Gastroesophageal sphincter (tissue), 4 donors: ENCODE measurements around the gene IL18R1. TPM values are rescaled to one million over a fixed set of nuclear protein-coding genes. Genes with fewer than 3 reads are reported as not detected.

Experiments used
- ATAC-seq: fragments of 150-250 bp; one replicate; pipeline ENCODE4 v1.9.1; 2016; ENCODE audit warnings: mild to moderate bottlenecking, moderate library complexity
- H3K27ac ChIP-seq, 4 donors: fragments of 200-600 bp; sonication (generic) in 3 of 4; 1 replicate in 3 of 4; 2 replicates in 1 of 4; pipeline ENCODE4 v1.5.1; 2016 to 2019
- H3K27me3 ChIP-seq: fragments of 200-600 bp; sonication (generic); one replicate; pipeline ENCODE4 v1.5.1; 2019
- H3K36me3 ChIP-seq, 2 donors: fragments of 200-600 bp; sonication (generic); one replicate each; pipeline ENCODE4 v1.5.1; 2019; ENCODE audit warnings: control low read depth in 1 of 2
- H3K4me1 ChIP-seq, 3 donors: fragments of 200-600 bp; sonication (generic); 1 replicate in 2 of 3; 2 replicates in 1 of 3; pipeline ENCODE4 v1.5.1; 2016 to 2019; ENCODE audit warnings: control low read depth in 2 of 3
- H3K4me3 ChIP-seq, 2 donors: fragments of 200-600 bp; sonication (generic); one replicate each; pipeline ENCODE4 v1.5.1; 2019; ENCODE audit warnings: mild to moderate bottlenecking in 1 of 2, moderate library complexity in 1 of 2
- H3K9me3 ChIP-seq, 3 donors: fragments of 200-600 bp; sonication (generic); one replicate each; pipeline ENCODE4 v1.5.1; 2017 to 2019; ENCODE audit warnings: control low read depth in 2 of 3
- EP300 ChIP-seq: sonication (generic); formaldehyde crosslinking; IDR thresholded peaks from one replicate; pipeline ENCODE4 v1.6.1; 2017; ENCODE audit warnings: antibody characterized with exemption, mild to moderate bottlenecking
- POLR2A ChIP-seq, 2 donors: fragments of 450-650 bp; IDR thresholded peaks; one replicate each; pipeline ENCODE4 v1.6.1; 2017; ENCODE audit warnings: antibody characterized with exemption in 2 of 2, mild to moderate bottlenecking in 2 of 2, moderate library complexity in 1 of 2
- POLR2AphosphoS5 ChIP-seq: sonication (generic); formaldehyde crosslinking; IDR thresholded peaks from one replicate; pipeline ENCODE4 v1.6.1; 2017; ENCODE audit warnings: antibody characterized with exemption
- WGBS, 2 donors: methylation state at CpG; one replicate each; pipeline ENCODE4 v1.1.5; 2018; ENCODE audit warnings: low coverage in 1 of 2; 5-methylcytosine and 5-hydroxymethylcytosine counted together
- total RNA-seq, 4 donors: library from RNA; depleted of rRNA; stranded (reverse); fragments of >200 nt; gene quantifications; one replicate each; pipeline ENCODE4 v1.1.0, GENCODE V29; 2016
- TF ChIP-seq, protein P1 (sequence below), 4 experiments: fragments of 200-600 bp in 2 of 4; fragments of 450-650 bp in 2 of 4; sonication (generic) in 1 of 4; IDR thresholded peaks; one replicate each; pipeline ENCODE4 v1.5.1; 2017 to 2019; ENCODE audit warnings: antibody characterized with exemption in 4 of 4, mild to moderate bottlenecking in 2 of 4, moderate library complexity in 2 of 4

IL18R1 gene
- total RNA-seq, 4 donors from 2014 or later, result 2.1 to 14.9 (median 5.0) TPM

DNA sequence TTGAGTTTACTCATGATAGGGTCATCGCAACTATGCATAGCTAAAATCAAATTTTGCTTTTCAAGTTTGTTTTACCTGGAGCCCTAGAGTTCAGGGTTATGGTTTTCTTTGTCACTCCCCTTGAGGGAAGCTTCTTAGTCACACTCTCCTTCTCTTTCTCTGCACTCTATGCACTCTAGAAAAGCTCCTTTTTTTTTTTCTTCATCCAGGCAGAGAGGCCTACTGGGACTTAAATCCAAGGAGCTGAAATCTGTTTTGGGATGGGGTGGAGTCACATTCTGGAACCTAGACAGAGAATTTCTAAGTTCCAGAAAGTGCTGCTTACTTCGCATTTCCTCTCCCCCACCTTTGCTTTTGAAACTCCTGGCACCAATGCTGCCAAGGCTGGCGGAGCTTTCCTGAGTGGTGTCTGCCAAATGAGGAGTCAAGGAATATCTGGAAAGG lies 19.1 kb upstream of the IL18R1 start:
- H3K4me1 ChIP-seq, result peaks cover 0 to 6% (median 0%) of the 10 kb centered on the region in 3 donors
- no peak overlapping the region for H3K4me3 ChIP-seq
- no peaks in the 10 kb centered on the region for H3K36me3 ChIP-seq
- no peak for TF ChIP-seq POLR2AphosphoS5
- TF ChIP-seq POLR2A (IDR thresholded peaks at IDR 0.05), result no peak
- no peak for TF ChIP-seq EP300
- TF ChIP-seq, protein P1, sequence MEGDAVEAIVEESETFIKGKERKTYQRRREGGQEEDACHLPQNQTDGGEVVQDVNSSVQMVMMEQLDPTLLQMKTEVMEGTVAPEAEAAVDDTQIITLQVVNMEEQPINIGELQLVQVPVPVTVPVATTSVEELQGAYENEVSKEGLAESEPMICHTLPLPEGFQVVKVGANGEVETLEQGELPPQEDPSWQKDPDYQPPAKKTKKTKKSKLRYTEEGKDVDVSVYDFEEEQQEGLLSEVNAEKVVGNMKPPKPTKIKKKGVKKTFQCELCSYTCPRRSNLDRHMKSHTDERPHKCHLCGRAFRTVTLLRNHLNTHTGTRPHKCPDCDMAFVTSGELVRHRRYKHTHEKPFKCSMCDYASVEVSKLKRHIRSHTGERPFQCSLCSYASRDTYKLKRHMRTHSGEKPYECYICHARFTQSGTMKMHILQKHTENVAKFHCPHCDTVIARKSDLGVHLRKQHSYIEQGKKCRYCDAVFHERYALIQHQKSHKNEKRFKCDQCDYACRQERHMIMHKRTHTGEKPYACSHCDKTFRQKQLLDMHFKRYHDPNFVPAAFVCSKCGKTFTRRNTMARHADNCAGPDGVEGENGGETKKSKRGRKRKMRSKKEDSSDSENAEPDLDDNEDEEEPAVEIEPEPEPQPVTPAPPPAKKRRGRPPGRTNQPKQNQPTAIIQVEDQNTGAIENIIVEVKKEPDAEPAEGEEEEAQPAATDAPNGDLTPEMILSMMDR (IDR thresholded peaks at IDR 0.05), result no peak
- no peaks in the 10 kb centered on the region for H3K27me3 ChIP-seq
- WGBS, 2 donors, result 71 to 81% methylated on average over 3 of the region's 3 CpGs
- H3K27ac ChIP-seq, result peak overlapping the region in 1 of 4 donors; percentile 25
- peak; percentile 43 for ATAC-seq
- H3K9me3 ChIP-seq, result no peaks in the 10 kb centered on the region

DNA sequence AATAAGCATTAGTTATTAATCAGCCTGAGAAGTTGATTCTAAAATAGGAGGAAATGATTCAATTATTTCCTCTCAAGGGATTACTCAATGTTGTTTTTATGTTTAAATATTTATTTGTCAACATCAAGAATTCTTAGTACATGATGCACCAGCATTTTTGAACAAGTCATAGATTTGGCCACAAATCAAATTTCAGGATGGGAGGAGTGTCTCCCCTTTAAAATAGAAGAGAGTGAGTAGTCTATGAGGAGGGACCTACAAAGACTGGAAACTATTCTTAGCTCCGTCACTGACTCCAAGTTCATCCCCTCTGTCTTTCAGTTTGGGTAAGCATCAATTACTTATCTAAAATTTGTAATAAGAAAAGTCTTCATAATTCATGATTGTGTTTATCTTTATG lies 18.6 kb upstream of the IL18R1 start:
- WGBS, 2 donors, result 55 to 58% methylated on average over 1 of the region's 1 CpG
- TF ChIP-seq EP300 (no peak), POLR2A (IDR thresholded peaks at IDR 0.05) (no peak), POLR2AphosphoS5 (no peak)
- TF ChIP-seq, protein P1 (IDR thresholded peaks at IDR 0.05), result no peak
- H3K4me3 ChIP-seq, result no peak overlapping the region
- no peaks in the 10 kb centered on the region for H3K36me3 ChIP-seq
- H3K9me3 ChIP-seq, result no peaks in the 10 kb centered on the region
- ATAC-seq, result no peak
- peak overlapping the region in 1 of 4 donors; percentile 25 for H3K27ac ChIP-seq
- peaks cover 0 to 6% (median 0%) of the 10 kb centered on the region in 3 donors for H3K4me1 ChIP-seq
- no peaks in the 10 kb centered on the region for H3K27me3 ChIP-seq

DNA sequence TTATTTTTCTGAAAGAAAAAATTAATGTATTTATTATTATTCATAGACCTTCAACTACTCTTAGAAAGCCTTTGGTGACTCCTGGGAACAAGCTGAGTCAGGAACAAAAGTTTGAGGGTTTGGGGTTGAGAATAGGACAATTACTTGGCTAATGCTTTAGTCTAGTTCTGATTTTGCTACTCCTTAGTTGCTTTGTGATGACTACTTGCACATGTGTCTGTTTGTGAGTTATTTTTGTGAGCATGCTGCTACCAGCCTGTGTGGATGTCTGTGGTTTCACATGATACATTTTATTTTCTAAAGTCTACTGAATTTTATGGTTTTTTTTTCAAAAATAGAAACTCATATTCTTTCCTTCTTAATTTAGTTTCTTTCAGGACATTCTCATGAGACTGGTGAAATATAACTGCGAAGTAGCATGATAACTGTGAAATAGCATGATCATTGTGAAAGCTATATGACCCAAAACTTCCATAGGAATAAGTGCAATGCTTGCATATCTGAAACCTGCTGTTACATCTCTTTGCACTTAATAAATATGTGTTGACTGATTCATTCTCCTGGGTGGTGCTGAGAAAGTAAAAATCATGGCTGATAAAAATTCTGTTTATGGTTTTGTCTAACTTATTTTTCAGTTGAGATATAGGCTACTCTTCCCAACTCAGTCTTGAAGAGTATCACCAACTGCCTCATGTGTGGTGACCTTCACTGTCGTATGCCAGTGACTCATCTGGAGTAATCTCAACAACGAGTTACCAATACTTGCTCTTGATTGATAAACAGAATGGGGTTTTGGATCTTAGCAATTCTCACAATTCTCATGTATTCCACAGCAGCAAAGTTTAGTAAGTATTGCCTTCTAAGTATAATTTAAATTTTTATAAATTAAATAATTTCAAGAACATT lies 17.9 kb upstream of the IL18R1 start:
- no peak for ATAC-seq
- H3K27me3 ChIP-seq, result no peaks in the 10 kb centered on the region
- H3K4me1 ChIP-seq, result peaks cover 0 to 6% (median 0%) of the 10 kb centered on the region in 3 donors
- H3K9me3 ChIP-seq, result no peaks in the 10 kb centered on the region
- no peaks in the 10 kb centered on the region for H3K36me3 ChIP-seq
- TF ChIP-seq POLR2A (IDR thresholded peaks at IDR 0.05) (no peak), POLR2AphosphoS5 (no peak), EP300 (no peak)
- TF ChIP-seq, protein P1 (IDR thresholded peaks at IDR 0.05), result no peak
- H3K4me3 ChIP-seq, result no peak overlapping the region
- H3K27ac ChIP-seq, result no peak overlapping the region
- WGBS, 2 donors, result 60 to 80% methylated on average over 2 to 3 of the region's 3 CpGs

DNA sequence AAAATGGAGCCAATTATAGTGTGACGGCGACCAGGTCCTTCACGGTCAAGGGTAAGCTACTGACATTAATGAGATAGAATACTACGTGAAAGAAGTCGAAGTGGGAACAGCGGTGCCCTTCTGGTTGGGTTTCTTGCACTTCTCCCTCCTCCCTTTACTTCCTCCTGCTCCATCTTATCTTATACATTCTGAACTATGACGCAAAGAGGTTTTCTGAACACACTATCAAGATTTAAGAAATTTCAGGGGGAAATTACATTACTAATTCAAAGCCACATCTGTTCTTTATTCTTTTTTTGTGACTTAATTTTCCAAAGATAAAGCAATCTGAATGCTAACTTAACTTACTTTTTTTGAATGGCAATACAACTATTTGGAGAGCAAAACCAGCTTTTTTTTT lies 14.8 kb upstream of the IL18R1 start:
- Histone ChIP-seq H3K36me3 (no peaks in the 10 kb centered on the region), H3K9me3 (no peaks in the 10 kb centered on the region), H3K4me1 (peaks cover 0 to 6% (median 0%) of the 10 kb centered on the region in 3 donors), H3K27me3 (peaks cover 5% of the 10 kb centered on the region), H3K4me3 (no peak overlapping the region), H3K27ac (no peak overlapping the region)
- no peak for ATAC-seq
- 90 to 94% methylated on average over 6 to 7 of the region's 7 CpGs for WGBS, 2 donors
- TF ChIP-seq POLR2AphosphoS5 (no peak), EP300 (no peak), POLR2A (IDR thresholded peaks at IDR 0.05) (no peak)
- TF ChIP-seq, protein P1 (IDR thresholded peaks at IDR 0.05), result no peak

DNA sequence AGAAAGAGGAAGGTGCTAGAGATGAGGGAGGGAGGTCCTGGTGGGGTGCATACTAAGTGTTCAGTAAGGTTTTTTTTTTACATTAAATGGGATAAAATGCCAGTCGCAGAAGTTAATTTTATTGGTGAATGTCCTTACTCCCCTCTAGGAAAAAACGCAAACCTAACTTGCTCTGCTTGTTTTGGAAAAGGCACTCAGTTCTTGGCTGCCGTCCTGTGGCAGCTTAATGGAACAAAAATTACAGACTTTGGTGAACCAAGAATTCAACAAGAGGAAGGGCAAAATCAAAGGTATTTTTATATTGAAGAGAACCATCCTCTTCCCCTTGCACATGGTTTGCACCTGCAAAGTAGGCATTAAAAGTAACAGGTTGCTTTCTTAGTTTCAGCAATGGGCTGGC lies 12.7 kb upstream of the IL18R1 start:
- Histone ChIP-seq H3K36me3 (no peaks in the 10 kb centered on the region), H3K27me3 (peaks cover 5% of the 10 kb centered on the region), H3K9me3 (no peaks in the 10 kb centered on the region), H3K4me3 (no peak overlapping the region), H3K4me1 (no peaks in the 10 kb centered on the region), H3K27ac (no peak overlapping the region)
- TF ChIP-seq POLR2A (IDR thresholded peaks at IDR 0.05) (no peak), POLR2AphosphoS5 (no peak), EP300 (no peak)
- TF ChIP-seq, protein P1 (IDR thresholded peaks at IDR 0.05), result no peak
- ATAC-seq, result no peak
- 46 to 54% methylated on average over 2 to 3 of the region's 3 CpGs for WGBS, 2 donors
